Glutamatergic neuron (in vitro differentiated cells): ENCODE results near the gene FAM118B. TPM values are rescaled to one million over a fixed set of nuclear protein-coding genes. Genes with fewer than 3 reads are reported as not detected.

Experiments used
- DNase-seq: peaks from one replicate; pipeline ENCODE4 v3.0.0; 2022
- H3K27ac Mint-ChIP-seq: one replicate; pipeline ENCODE4 v1.8.0; 2020; ENCODE audit warnings: mild to moderate bottlenecking, mixed read lengths, inconsistent platforms; ENCODE audit not compliant: unreplicated experiment
- H3K27me3 Mint-ChIP-seq: one replicate; pipeline ENCODE4 v1.8.0; 2020; ENCODE audit warnings: mild to moderate bottlenecking, moderate library complexity, mixed read lengths, inconsistent platforms; ENCODE audit not compliant: unreplicated experiment
- H3K36me3 Mint-ChIP-seq: one replicate; pipeline ENCODE4 v1.8.0; 2020; ENCODE audit warnings: mild to moderate bottlenecking, mixed read lengths, inconsistent platforms; ENCODE audit not compliant: unreplicated experiment
- H3K4me1 Mint-ChIP-seq: one replicate; pipeline ENCODE4 v1.8.0; 2020; ENCODE audit warnings: mild to moderate bottlenecking, low read depth, mixed read lengths, inconsistent platforms; ENCODE audit not compliant: unreplicated experiment
- H3K4me3 Mint-ChIP-seq: one replicate; pipeline ENCODE4 v1.8.0; 2020; ENCODE audit warnings: mild to moderate bottlenecking, mixed read lengths, inconsistent platforms; ENCODE audit not compliant: unreplicated experiment
- H3K9me3 Mint-ChIP-seq: one replicate; pipeline ENCODE4 v1.8.0; 2020; ENCODE audit warnings: mild to moderate bottlenecking, moderate library complexity, mixed read lengths, inconsistent platforms; ENCODE audit not compliant: unreplicated experiment
- CTCF ChIP-seq: fragments of 200-600 bp; sonication (generic); IDR thresholded peaks from one replicate; pipeline ENCODE4 v1.5.0; 2021; ENCODE audit not compliant: partially characterized antibody, unreplicated experiment
- total RNA-seq: library from RNA; stranded (reverse); fragmentation: NEBNext Ultra II Directional; extraction: Animal tissue kit (Norgen Biotek cat#: 25700); gene quantifications from one replicate; pipeline ENCODE4 v1.2.1, GENCODE V29; 2021; ENCODE audit not compliant: unreplicated experiment

Gene FAM118B
- total RNA-seq, 1 donor from 2014 or later, result 33.0 TPM

- no peaks in the 10 kb centered on the region for H3K36me3 Mint-ChIP-seq
- H3K27ac Mint-ChIP-seq, result no peak overlapping the region
- H3K4me3 Mint-ChIP-seq, result no peak overlapping the region
Observed at GRCh38 chr11:126216526-126217305, 5.1 kb downstream of the FAM118B start.

DNA sequence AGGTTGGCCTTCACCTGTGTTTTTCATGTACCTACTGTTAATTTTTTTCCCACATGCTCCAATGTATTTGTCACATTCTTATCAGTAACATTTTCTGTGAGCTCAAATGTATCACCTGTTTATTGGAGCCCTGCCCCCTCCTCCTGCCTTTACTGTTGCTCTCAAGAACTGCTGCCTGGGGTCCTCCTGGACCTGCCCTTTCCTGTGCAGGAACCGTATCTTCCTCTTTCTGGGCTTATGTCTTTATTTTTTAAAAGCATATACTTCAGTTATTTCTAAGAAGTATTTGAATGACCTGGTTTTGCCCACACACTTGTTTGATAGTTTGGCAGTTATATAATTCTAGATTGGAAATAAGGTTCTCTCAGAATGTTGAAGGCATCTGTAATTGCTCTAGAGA lies 5.9 kb downstream of the FAM118B start:
- peaks cover 4% of the 10 kb centered on the region for H3K9me3 Mint-ChIP-seq
- no peak overlapping the region for H3K27ac Mint-ChIP-seq
- H3K4me3 Mint-ChIP-seq, result no peak overlapping the region
- no peaks in the 10 kb centered on the region for H3K36me3 Mint-ChIP-seq
- DNase-seq, result no peak
- TF ChIP-seq CTCF, result no peak
- H3K4me1 Mint-ChIP-seq, result peaks cover 7% of the 10 kb centered on the region
- no peaks in the 10 kb centered on the region for H3K27me3 Mint-ChIP-seq

More at GRCh38 chr11:126216526-126217305, 5.1 kb downstream of the FAM118B start:
- H3K9me3 Mint-ChIP-seq, result peaks cover 7% of the 10 kb centered on the region
- no peak for DNase-seq
- peaks cover 6% of the 10 kb centered on the region for H3K27me3 Mint-ChIP-seq
- peaks cover 9% of the 10 kb centered on the region for H3K4me1 Mint-ChIP-seq
- TF ChIP-seq CTCF, result no peak

DNA sequence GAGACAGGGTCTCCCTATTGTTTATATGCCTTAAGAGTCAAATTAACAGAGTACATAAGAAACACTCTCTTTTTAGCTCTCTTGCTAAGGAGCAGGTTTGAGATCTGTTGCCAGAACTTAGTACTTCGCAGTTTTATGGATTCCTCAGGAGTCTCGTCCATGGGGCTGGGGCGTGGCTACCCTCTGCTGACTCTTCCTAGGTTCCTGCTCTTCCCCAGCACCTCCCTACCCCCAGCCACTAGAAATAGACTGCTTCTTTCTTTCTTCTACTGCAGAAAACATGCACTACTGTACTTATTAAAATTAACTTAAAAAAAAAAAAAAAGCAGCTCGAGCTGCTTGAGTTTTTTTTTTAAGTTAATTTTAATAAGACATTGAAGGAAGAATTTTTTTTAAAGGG lies 8.0 kb downstream of the FAM118B start:
- Mint-ChIP-seq H3K27me3 (no peaks in the 10 kb centered on the region), H3K27ac (no peak overlapping the region), H3K36me3 (no peaks in the 10 kb centered on the region), H3K4me3 (no peak overlapping the region), H3K9me3 (no peaks in the 10 kb centered on the region), H3K4me1 (peaks cover 2% of the 10 kb centered on the region)
- no peak for TF ChIP-seq CTCF
- DNase-seq, result no peak

DNA sequence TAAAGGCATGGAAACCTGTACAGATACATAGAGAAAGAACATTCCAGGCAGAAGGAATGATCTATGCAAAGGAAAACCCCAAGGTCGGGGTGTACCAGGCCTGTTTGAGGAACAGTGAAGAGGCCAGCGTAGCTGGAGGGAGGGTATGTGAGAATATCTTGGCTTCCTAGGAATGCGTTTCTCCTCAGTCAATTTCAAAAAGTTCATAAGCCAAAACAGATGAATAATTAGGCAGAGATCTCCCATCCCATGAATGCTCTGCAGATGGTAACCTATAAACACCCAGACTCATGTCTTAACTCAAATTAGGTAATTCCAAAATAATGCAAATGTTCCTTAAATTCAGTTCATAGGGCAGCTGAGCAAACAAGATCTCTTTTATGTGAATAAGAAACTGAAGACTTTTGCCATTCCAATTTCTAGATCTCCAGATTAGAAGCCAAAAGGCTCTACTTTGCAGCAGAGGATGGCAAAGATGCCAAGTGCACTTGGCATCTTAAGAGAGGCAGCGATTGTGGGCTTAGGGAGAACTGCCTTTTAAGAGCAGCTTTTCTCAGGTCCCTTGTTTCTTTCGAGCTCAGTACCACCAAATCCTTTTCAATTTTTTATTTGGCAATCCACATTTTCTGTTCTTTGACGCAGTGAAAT lies 13.2 kb downstream of the FAM118B start:
- Mint-ChIP-seq H3K9me3 (peaks cover 2% of the 10 kb centered on the region), H3K36me3 (no peaks in the 10 kb centered on the region), H3K27me3 (peaks cover 3% of the 10 kb centered on the region), H3K4me3 (no peak overlapping the region), H3K27ac (no peak overlapping the region), H3K4me1 (peaks cover 2% of the 10 kb centered on the region)
- TF ChIP-seq CTCF, result no peak
- no peak for DNase-seq

- DNase-seq, result no peak
- Mint-ChIP-seq H3K27ac (no peak overlapping the region), H3K4me1 (peaks cover 2% of the 10 kb centered on the region), H3K27me3 (peaks cover 3% of the 10 kb centered on the region), H3K4me3 (no peak overlapping the region), H3K9me3 (peaks cover 2% of the 10 kb centered on the region), H3K36me3 (no peaks in the 10 kb centered on the region)
- TF ChIP-seq CTCF, result no peak
Observed at GRCh38 chr11:126225295-126225665, 13.7 kb downstream of the FAM118B start.
